ENCODE results near the gene SLITRK1. TPM values are rescaled to one million over a fixed set of nuclear protein-coding genes. Genes with fewer than 3 reads are reported as not detected.

SLITRK1 gene, protein sequence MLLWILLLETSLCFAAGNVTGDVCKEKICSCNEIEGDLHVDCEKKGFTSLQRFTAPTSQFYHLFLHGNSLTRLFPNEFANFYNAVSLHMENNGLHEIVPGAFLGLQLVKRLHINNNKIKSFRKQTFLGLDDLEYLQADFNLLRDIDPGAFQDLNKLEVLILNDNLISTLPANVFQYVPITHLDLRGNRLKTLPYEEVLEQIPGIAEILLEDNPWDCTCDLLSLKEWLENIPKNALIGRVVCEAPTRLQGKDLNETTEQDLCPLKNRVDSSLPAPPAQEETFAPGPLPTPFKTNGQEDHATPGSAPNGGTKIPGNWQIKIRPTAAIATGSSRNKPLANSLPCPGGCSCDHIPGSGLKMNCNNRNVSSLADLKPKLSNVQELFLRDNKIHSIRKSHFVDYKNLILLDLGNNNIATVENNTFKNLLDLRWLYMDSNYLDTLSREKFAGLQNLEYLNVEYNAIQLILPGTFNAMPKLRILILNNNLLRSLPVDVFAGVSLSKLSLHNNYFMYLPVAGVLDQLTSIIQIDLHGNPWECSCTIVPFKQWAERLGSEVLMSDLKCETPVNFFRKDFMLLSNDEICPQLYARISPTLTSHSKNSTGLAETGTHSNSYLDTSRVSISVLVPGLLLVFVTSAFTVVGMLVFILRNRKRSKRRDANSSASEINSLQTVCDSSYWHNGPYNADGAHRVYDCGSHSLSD
- 0.05 TPM in 1 of 2 replicates, not detected in the other for total RNA-seq (2014; rRNA removed; shearing (Covaris generic); ENCODE audit: low replicate concordance)

DNA sequence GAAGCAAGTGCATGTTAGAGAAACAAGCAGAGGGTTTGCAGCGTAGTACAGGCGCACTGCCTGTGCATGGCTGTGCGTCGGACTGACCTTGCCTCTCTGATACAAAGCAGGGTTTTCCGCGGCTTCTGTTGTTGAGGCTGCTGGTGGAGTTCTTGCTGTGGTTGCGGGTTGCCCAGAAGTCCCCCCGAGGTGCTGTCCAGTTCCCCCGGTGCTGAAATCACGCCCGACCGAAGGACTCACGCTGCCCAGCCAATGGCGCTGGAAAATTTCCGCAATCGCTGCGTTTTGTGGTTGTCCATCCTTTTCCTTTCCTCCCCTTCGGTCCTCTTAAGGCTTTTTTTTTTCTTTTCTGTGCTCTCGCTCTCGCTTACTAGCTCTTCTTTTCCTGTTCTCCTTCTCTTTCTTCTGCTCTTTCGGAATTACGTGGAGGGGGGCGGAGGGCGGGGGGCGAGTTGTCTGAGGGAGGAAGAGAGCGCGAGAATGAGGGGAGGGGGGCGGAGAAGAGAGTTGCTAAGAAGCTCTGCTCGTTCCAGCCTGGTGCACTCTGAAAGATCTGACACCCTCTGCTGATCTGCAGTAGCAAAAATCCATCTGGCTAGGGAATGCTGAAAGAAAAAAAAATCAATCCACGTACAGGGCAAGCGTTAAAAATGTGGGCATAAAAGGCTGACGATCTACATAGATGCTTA lies at the start of gene SLITRK1:
Gene SLITRK1 (minus strand): TSS at position 558 of the 689 bp plus-strand sequence. CDS start 967 bp downstream, outside the sequence.
- Histone ChIP-seq H3K36me3 (no peaks in the 10 kb centered on the region), H3K27me3 (no peaks in the 10 kb centered on the region), H3K9me3 (no peaks in the 10 kb centered on the region), H3K4me3 (peak within 1 kb of the TSS; percentile 44)
- peak; percentile 77 for DNase-seq

DNA sequence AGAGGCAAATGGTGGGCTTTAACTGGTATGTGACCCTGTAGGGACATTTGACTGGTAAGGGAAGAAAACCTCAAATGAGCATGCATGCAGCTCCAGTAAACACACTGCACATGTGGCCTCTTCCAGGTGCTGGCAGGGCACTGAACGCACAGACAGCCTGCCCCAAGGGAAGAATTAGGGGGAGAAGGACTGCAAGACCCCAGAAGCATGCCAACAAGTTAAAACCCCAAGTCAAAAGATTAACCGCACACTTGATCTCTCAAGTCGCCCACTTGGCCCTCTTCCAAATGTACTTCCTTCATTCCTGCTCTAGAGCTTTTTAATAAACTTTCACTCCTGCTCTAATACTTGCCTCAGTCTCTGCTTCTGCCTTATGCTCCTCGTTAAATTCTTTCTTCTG lies 46.9 kb upstream of the SLITRK1 start:
- DNase-seq = no peak
- Histone ChIP-seq H3K4me3 (no peak overlapping the region), H3K9me3 (no peaks in the 10 kb centered on the region), H3K27me3 (no peaks in the 10 kb centered on the region), H3K36me3 (no peaks in the 10 kb centered on the region)

DNA sequence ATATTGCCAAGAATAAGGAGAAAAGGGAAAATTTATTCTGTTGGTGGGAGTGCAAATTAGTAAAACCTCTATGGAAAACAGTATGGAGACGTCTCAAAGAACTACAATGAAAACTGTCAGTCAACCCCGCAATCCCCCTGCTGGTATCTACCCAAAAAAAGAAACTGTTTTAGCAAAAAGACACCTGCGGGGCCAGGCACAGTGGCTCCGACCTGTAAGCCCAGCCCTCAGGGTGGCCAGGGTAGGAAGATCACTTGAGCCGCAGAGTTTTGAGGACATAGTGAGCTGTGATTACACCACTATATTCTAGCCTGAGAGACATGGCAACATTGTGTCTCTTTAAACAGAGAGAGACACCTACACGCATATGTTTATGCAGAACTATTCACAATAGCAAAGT lies 37.5 kb upstream of the SLITRK1 start:
- H3K4me3 ChIP-seq = no peak overlapping the region
- no peaks in the 10 kb centered on the region for H3K27me3 ChIP-seq
- H3K9me3 ChIP-seq = no peaks in the 10 kb centered on the region
- DNase-seq = no peak
- no peaks in the 10 kb centered on the region for H3K36me3 ChIP-seq

DNA sequence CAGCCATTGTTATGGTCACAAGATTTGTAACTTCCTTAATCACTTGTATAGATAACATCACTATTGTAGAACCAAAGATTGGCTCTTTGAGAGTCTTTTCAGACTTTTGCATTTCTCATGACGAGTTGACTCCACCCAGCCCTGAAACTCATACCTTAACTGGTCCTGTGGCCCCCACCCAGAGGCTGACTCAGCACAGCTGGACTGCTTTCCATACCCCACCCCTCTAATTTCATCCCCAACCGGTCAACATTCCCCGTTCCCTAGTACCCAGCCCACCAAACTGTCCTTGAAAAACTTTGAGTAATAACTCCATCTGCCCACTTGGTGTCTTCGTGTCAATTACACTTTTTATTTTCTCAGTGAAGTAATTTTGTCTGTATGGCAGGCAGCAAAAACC lies 32.1 kb upstream of the SLITRK1 start:
- Histone ChIP-seq H3K9me3 (no peaks in the 10 kb centered on the region), H3K4me3 (no peak overlapping the region), H3K36me3 (no peaks in the 10 kb centered on the region), H3K27me3 (no peaks in the 10 kb centered on the region)
- DNase-seq = no peak

DNA sequence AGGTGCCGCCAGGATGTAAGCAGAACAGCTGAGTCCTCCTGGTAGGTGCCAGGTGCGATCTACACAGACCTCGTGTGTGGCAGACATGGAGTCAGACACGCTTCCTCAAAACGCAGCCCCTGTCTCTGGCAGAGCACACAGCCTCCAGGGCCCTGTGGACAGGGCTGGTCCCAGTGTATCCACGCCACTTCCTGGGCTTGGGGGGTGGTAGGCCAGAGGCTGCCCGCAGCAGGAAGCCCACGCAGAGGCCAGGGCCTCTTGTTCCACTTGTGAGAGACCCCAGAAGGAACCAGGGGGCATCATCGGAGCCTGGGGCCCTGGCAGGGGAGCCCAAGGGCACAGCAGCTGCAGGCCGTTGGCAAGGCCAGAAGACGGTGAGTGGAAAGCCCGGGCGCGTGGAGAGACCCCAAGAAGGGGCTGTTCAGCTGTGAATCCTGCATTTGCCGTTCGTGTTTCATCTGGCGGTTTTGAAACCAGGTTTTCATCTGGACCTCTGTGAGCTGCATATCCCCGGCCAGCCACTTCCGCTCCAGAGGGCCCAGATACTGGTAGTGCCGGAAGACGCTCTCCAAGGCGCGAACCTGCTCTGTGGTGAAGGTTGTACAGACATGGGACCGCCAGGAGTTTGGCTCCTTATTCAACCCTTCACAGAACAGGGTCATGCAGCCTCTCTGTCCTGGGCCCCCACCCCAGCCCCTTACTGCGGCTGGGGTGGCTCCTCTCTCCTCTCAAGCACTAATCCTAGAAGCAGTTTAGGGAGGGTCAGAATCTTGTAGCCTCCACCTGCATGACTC lies 25.1 kb upstream of the SLITRK1 start:
- H3K36me3 ChIP-seq = no peaks in the 10 kb centered on the region
- DNase-seq = no peak
- H3K4me3 ChIP-seq = no peak overlapping the region
- no peaks in the 10 kb centered on the region for H3K9me3 ChIP-seq
- H3K27me3 ChIP-seq = no peaks in the 10 kb centered on the region

DNA sequence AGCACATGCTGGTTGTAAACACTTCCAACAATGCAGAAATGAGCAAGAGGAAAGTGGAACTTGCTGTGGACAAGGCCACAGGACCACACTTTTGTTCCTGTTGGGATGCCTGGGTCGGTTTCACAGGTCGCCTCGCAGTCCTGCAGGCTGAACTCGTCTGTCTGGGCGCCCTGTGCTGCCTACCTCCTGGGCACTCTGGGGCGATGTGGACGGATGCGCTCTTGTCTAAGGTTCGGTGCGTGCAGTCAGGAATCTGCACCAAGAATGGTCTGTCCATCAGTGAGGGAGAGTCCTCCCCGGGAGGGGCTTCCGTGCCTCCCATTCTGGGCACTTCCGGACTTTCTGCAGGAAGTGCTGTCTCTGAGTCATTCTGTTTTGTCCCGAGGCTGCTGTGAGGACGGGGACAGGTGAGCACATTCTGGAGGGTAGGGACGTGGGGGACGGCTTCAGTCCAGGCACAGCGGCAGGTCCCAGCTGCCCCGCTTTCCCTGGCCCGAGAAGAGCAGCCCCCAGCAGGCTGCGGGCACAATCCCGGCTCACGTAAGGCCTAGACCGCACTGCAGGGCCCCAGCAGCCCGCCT lies 24.1 kb upstream of the SLITRK1 start:
- Histone ChIP-seq H3K9me3 (no peaks in the 10 kb centered on the region), H3K4me3 (no peak overlapping the region), H3K36me3 (no peaks in the 10 kb centered on the region), H3K27me3 (no peaks in the 10 kb centered on the region)
- DNase-seq = no peak

DNA sequence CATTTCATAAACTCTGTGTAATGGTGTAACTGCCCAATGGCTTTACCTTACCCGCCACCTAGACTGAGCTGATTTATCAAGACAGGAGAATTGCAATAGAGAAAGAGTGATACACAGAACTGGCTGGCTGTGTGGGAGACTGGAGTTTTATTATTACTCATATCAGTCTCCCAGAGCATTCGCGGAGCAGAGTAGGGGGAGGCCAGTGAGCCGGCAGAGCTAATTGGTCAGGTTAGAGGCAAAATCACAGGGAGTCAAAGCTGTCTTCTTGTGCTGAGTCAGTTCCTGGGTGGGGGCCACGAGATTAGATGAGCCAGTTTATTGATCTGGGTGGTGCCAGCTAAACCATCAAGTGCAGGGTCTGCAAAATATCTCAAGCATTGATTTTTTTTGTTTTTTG lies 23.4 kb upstream of the SLITRK1 start:
- DNase-seq = no peak
- H3K9me3 ChIP-seq = no peaks in the 10 kb centered on the region
- H3K4me3 ChIP-seq = no peak overlapping the region
- no peaks in the 10 kb centered on the region for H3K27me3 ChIP-seq
- no peaks in the 10 kb centered on the region for H3K36me3 ChIP-seq

DNA sequence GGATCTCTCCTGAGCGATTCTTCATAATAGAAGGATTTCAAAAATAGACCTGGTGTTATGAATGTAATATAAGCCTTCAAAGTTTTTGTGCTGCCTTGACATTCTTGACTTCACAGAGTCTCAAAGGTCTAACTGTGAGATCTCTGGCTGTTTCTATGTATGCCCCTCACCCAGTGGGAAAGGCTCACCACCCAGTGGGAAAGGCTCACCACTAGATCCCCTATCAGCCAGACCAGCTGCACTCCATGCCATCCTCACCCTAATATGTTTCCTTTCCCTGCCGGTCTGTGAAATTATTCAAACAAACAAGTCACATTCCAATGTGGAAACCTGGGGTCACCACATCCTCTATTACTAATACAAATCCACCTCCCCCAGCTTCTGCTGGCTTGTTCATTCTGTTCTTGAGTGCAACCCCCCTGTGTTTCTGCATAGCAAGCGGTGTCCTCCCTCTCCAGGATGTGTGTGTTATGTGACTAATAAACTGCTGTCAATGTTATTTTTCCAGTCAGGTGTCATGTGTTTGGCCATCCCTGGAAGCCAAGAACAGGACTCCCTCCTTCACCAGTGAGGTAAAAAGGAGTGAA lies 13.8 kb upstream of the SLITRK1 start:
- no peaks in the 10 kb centered on the region for H3K36me3 ChIP-seq
- no peak overlapping the region for H3K4me3 ChIP-seq
- H3K9me3 ChIP-seq = peaks cover 4% of the 10 kb centered on the region; the same call in 1 of the 2 replicates
- no peaks in the 10 kb centered on the region for H3K27me3 ChIP-seq
- DNase-seq = peak; percentile 23

DNA sequence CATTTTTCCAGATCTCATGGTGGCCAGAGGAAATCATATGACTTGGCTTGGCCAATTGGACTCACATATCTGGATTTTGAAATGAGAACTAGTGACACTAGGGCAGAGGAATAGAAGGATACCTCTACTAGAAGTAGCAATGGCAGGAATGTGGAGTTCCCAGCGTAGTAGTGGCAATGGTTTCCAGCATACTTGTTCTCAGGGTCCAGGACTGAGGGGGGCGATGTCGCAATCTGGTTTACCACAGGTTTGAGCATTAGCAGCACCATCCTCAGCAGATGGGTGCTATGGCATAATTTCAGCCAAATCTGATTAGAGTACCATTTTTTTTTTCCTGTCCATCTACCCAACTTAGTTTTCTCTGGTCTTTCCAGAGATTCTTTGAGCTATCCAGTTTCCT lies 8.1 kb upstream of the SLITRK1 start:
- no peak for DNase-seq
- H3K36me3 ChIP-seq = no peaks in the 10 kb centered on the region
- no peak overlapping the region for H3K4me3 ChIP-seq
- H3K27me3 ChIP-seq = no peaks in the 10 kb centered on the region
- no peaks in the 10 kb centered on the region; the same call in 1 of the 2 replicates for H3K9me3 ChIP-seq

DNA sequence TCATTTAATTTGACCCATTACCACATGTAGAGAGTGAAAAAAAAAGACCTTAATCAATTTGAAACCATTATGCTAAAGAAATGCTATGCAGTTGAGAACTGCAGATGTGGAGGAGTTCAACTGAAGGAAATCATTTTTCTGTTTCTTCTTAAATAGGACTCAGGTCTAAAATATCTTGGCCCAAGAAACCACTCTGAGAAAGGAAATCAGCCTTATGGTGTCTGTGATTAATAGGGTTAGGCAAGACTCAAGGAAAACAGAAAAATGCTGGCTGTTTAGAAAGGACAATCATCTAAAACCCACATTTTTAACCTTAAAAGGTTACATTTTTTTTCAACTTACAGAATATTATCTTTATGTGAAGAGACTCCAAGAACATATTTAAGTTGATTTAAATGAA lies 1.9 kb upstream of the SLITRK1 start:
- no peaks in the 10 kb centered on the region for H3K9me3 ChIP-seq
- no peak for DNase-seq

DNA sequence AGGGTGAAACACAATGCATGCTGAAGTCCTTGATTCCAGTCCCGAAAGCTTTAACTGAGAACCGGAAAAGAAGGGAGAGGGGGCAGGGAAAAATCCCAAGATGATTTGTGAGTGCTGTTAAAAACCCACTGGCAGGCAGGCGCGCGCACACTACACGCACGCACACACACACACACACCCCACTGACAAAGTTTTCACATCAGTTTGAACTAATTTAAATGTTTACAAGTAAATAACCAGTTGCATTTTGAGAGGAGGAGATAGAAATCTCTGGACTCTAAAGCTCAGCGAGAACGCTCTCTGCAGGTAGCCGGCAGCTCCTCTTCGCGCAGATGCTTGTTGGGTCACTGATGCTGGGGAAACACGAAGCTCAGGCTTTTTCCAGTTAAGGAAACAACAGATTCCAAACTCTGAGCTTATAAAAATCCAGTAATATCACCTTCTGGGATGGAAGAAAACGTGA lies 818 bp upstream of the SLITRK1 start:
- no peaks in the 10 kb centered on the region for H3K36me3 ChIP-seq
- H3K27me3 ChIP-seq = no peaks in the 10 kb centered on the region
- no peak overlapping the region for H3K4me3 ChIP-seq
- DNase-seq = no peak
- H3K9me3 ChIP-seq = no peaks in the 10 kb centered on the region

More for the DNA sequence above, 1.9 kb upstream of the SLITRK1 start:
- H3K4me3 ChIP-seq = no peak overlapping the region
- H3K27me3 ChIP-seq = no peaks in the 10 kb centered on the region
- no peaks in the 10 kb centered on the region for H3K36me3 ChIP-seq

DNA sequence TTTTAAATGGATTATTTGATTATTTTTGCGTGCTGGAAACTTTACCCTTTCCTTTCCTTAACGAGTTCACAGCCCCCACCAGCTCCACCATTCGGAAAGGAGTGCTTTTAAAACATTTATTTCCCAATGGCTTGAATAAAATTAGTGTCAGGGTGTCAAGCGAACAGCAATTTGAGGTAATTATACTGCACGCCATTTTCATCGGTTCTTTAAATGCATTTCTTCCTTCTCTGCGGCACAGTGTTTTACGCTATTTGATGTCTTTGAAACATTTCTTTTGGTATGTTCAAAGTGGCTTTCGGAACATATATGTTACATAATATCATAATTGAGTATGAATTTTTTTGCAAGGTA lies 309 bp upstream of the SLITRK1 start:
- no peaks in the 10 kb centered on the region for H3K27me3 ChIP-seq
- no peaks in the 10 kb centered on the region for H3K36me3 ChIP-seq
- no peak overlapping the region for H3K4me3 ChIP-seq
- no peaks in the 10 kb centered on the region for H3K9me3 ChIP-seq
- no peak for DNase-seq

DNA sequence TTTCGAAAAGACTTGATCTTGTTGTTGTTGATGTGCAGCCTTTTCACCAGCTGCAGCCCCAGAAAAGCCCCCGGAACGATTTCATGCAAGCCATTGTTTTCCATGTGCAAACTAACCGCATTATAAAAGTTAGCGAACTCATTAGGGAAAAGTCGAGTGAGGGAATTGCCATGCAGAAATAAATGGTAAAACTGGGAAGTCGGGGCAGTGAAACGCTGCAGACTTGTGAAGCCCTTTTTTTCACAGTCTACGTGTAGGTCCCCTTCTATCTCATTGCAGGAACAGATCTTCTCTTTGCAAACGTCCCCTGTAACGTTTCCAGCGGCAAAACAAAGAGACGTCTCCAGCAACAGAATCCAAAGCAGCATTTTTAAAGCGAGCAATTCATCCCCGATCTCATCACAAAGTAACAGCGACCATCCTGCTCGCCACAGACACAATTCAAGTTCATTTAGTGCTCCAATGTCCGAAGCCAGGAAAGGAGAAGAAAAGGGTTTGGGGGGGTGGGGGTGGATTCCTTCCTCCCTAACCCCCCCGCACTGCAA lies 1.1 kb downstream of the SLITRK1 start:
- Histone ChIP-seq H3K36me3 (no peaks in the 10 kb centered on the region), H3K9me3 (no peaks in the 10 kb centered on the region), H3K27me3 (no peaks in the 10 kb centered on the region), H3K4me3 (peak overlapping the region; percentile 44)
- DNase-seq = no peak

DNA sequence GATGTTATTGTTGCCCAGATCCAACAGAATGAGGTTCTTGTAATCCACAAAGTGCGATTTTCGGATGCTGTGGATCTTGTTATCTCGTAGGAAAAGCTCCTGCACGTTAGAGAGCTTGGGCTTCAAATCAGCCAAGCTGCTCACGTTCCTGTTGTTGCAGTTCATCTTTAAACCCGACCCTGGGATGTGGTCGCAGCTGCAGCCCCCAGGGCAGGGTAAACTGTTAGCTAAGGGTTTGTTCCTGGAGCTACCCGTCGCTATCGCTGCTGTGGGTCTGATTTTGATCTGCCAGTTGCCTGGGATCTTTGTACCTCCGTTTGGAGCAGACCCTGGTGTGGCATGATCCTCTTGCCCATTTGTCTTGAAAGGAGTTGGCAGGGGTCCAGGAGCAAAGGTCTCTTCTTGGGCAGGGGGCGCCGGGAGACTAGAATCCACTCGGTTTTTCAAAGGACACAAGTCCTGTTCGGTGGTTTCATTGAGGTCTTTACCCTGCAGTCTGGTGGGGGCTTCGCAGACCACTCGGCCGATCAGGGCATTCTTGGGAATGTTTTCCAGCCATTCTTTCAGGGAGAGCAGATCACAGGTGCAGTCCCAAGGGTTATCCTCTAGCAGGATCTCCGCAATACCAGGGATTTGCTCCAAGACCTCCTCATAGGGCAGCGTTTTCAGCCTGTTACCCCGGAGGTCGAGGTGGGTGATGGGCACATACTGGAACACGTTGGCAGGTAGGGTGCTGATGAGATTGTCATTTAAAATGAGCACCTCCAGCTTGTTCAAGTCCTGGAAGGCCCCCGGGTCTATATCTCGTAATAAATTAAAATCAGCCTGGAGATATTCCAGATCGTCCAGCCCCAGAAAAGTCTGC lies 1.8 kb downstream of the SLITRK1 start:
- peak overlapping the region; percentile 44 for H3K4me3 ChIP-seq

More for the DNA sequence above, 1.8 kb downstream of the SLITRK1 start:
- Histone ChIP-seq H3K9me3 (no peaks in the 10 kb centered on the region), H3K36me3 (no peaks in the 10 kb centered on the region), H3K27me3 (no peaks in the 10 kb centered on the region)
- DNase-seq = no peak
